NCI-H1417 treated with DMSO at 0.1 percent for 48 hours (cell line): Measurements from ENCODE around the gene KIF3B.
A peak's percentile ranks its signal among the peaks of the same experiment; 100 is the strongest.
"Not testable (repeated sequence)": the region's sequence is repeated elsewhere in the genome, so short reads cannot be mapped to it uniquely, and the experiment has no call there.

Experiments
- DNase-seq: peaks from one replicate; lab custom pipeline; 2025; lab: John Stamatoyannopoulos, UW

Gene KIF3B

GRCh38 chr20:32296412-32296811 is 19.0 kb downstream of the KIF3B start:
- DNase-seq = no peak

GRCh38 chr20:32296819-32297420 is 19.5 kb downstream of the KIF3B start:
- DNase-seq = no peak

- no peak for DNase-seq
Measured at GRCh38 chr20:32297439-32297838, 20.0 kb downstream of the KIF3B start.

- DNase-seq = no peak
Measured at GRCh38 chr20:32300647-32301046, 23.2 kb downstream of the KIF3B start.

GRCh38 chr20:32301719-32302506 is 24.5 kb downstream of the KIF3B start:
- no peak for DNase-seq

- no peak for DNase-seq
Measured at GRCh38 chr20:32302507-32302872, 25.0 kb downstream of the KIF3B start.

- DNase-seq = no peak
Measured at GRCh38 chr20:32304131-32304746, 26.8 kb downstream of the KIF3B start.

- no peak for DNase-seq
Measured at GRCh38 chr20:32312718-32313424, 35.4 kb downstream of the KIF3B start.

- no peak for DNase-seq
Measured at GRCh38 chr20:32314768-32315167, 37.3 kb downstream of the KIF3B start.

GRCh38 chr20:32315399-32315798 is 37.9 kb downstream of the KIF3B start:
- no peak for DNase-seq

GRCh38 chr20:32315891-32316290 is 38.4 kb downstream of the KIF3B start:
- DNase-seq = no peak

- DNase-seq = no peak
Measured at GRCh38 chr20:32316667-32317066, 39.2 kb downstream of the KIF3B start.

GRCh38 chr20:32319100-32319499 is 41.6 kb downstream of the KIF3B start:
- DNase-seq = no peak

- no peak for DNase-seq
Measured at GRCh38 chr20:32320305-32320704, 42.9 kb downstream of the KIF3B start.

GRCh38 chr20:32321390-32321789 is 43.9 kb downstream of the KIF3B start:
- no peak for DNase-seq

- DNase-seq = not testable (repeated sequence)
Measured at GRCh38 chr20:32322260-32322659, 44.8 kb downstream of the KIF3B start.

GRCh38 chr20:32323761-32324160 is 46.3 kb downstream of the KIF3B start:
- not testable (repeated sequence) for DNase-seq

GRCh38 chr20:32325706-32326503 is 48.5 kb downstream of the KIF3B start:
- DNase-seq = no peak

GRCh38 chr20:32326504-32326845 is 49.0 kb downstream of the KIF3B start:
- peak; percentile 9 for DNase-seq

- no peak for DNase-seq
Measured at GRCh38 chr20:32327087-32327681, 49.7 kb downstream of the KIF3B start.

GRCh38 chr20:32329817-32330554 is 52.5 kb downstream of the KIF3B start:
- no peak for DNase-seq
